Urinary bladder (tissue), 2 donors: ENCODE results near the gene THNSL1. TPM values are rescaled to one million over a fixed set of nuclear protein-coding genes. Genes with fewer than 3 reads are reported as not detected.

Experiments
- polyA plus RNA-seq: library from polyadenylated mRNA; stranded (reverse); fragments of 200-250 nt; gene quantifications from one replicate; pipeline ENCODE4 v1.2.3, GENCODE V29; 2013
- total RNA-seq: library from RNA; depleted of rRNA; stranded (reverse); fragments of >200 nt; gene quantifications from one replicate; pipeline ENCODE4 v1.2.3, GENCODE V29; 2014
- donor health status: healthy.

The THNSL1 gene
- total and polyA plus RNA-seq, 2 donors, result 2.1 to 10.9 TPM

Other genes starting within 250 kb of the THNSL1 start
- gene PRTFDC1, start 64.0 kb upstream of the THNSL1 start, total RNA-seq, result 29.2 TPM
- 14.6 TPM for gene PRTFDC1, start 64.0 kb upstream of the THNSL1 start, polyA plus RNA-seq
- 0.95 TPM for gene ENKUR, start 454 bp upstream of the THNSL1 start, total RNA-seq
- 0.03 TPM for gene ENKUR, start 454 bp upstream of the THNSL1 start, polyA plus RNA-seq
- 0.69 TPM for gene GPR158, start 158.4 kb downstream of the THNSL1 start, total RNA-seq
- 0.14 TPM for gene GPR158, start 158.4 kb downstream of the THNSL1 start, polyA plus RNA-seq